H1 (cell line): ENCODE measurements around the gene IQSEC3.

Experiments used
- CREB1 ChIP-seq: IDR thresholded peaks from 2 replicates; pipeline ENCODE4 v1.6.1; 2012; ENCODE audit warnings: inconsistent platforms
- CTCF ChIP-seq, 3 experiments: IDR thresholded peaks; 1 replicate in 2 of 3; 2 replicates in 1 of 3; pipeline versions ENCODE4 v1.5.1 to v1.6.1; 2011; ENCODE audit warnings: low read length in 3 of 3, mild to moderate bottlenecking in 3 of 3, inconsistent platforms in 2 of 3, low read depth in 1 of 3, moderate library complexity in 1 of 3; ENCODE audit not compliant: insufficient read depth in 1 of 3; ENCODE audit errors: control extremely low read depth in 1 of 3
- E2F6 ChIP-seq: IDR thresholded peaks from 2 replicates; pipeline ENCODE4 v1.6.1; 2012; ENCODE audit warnings: inconsistent platforms
- EGR1 ChIP-seq: IDR thresholded peaks from 2 replicates; pipeline ENCODE4 v1.6.1; 2011; ENCODE audit warnings: low read depth, low read length, borderline replicate concordance
- EZH2 ChIP-seq: fragments of 200-600 bp; sonication (generic); IDR thresholded peaks from 2 replicates; pipeline ENCODE4 v1.7.1; 2012; ENCODE audit warnings: low read depth, mild to moderate bottlenecking, moderate library complexity, low read length, inconsistent platforms; ENCODE audit not compliant: severe bottlenecking
- FOSL1 ChIP-seq: IDR thresholded peaks from 2 replicates; pipeline ENCODE4 v1.6.1; 2011; ENCODE audit warnings: mild to moderate bottlenecking, low read depth, low read length, moderate library complexity; ENCODE audit not compliant: insufficient read depth
- NRF1 ChIP-seq: IDR thresholded peaks from 2 replicates; pipeline ENCODE4 v1.6.1; 2011; ENCODE audit warnings: mild to moderate bottlenecking, low read depth, low read length, improper control_type of control experiment
- POLR2A ChIP-seq, 2 experiments: IDR thresholded peaks; 1 replicate in 1 of 2; 2 replicates in 1 of 2; pipeline ENCODE4 v1.6.1; 2011; ENCODE audit warnings: low read depth in 2 of 2, low read length in 2 of 2, mild to moderate bottlenecking in 2 of 2; ENCODE audit errors: control extremely low read depth in 1 of 2
- SIN3A ChIP-seq, 2 experiments: IDR thresholded peaks in 1 of 2; conservative IDR thresholded peaks in 1 of 2; 2 replicates each; pipeline ENCODE4 v1.6.1; 2011 to 2012; ENCODE audit warnings: low read length in 2 of 2, improper control_type of control experiment in 1 of 2, low read depth in 1 of 2, mild to moderate bottlenecking in 1 of 2
- SP1 ChIP-seq: IDR thresholded peaks from 2 replicates; pipeline ENCODE4 v1.6.1; 2011; ENCODE audit warnings: low read depth, low read length
- SP2 ChIP-seq: IDR thresholded peaks from 2 replicates; pipeline ENCODE4 v1.6.1; 2012; ENCODE audit warnings: mild to moderate bottlenecking, low read length, inconsistent platforms
- SP4 ChIP-seq: IDR thresholded peaks from 2 replicates; pipeline ENCODE4 v1.6.1; 2012; ENCODE audit warnings: low read length, inconsistent platforms
- TEAD4 ChIP-seq: IDR thresholded peaks from 2 replicates; pipeline ENCODE4 v1.6.1; 2012; ENCODE audit warnings: low read depth, low read length, inconsistent platforms, mixed read lengths
- ZNF274 ChIP-seq: IDR thresholded peaks from 2 replicates; pipeline ENCODE4 v1.7.0; 2012; ENCODE audit warnings: low read length, borderline replicate concordance; ENCODE audit errors: extremely low read depth

DNA sequence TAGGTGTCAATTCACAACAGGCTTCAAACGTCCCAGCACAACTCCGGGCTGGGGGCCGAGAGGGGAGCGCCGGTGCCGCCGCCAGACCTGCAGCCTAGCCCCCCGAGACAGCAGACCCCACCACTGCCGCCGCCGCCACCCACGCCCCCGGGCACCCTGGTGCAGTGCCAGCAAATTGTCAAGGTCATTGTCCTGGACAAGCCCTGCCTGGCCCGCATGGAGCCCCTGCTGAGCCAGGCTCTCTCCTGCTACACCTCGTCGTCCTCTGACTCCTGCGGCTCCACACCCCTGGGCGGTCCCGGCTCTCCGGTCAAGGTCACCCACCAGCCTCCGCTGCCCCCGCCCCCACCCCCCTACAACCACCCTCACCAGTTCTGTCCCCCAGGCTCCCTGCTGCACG is 108.0 kb downstream of the IQSEC3 start:
- no peak for TF ChIP-seq EZH2
- TF ChIP-seq SIN3A (conservative IDR thresholded peaks at IDR 0.05 in 1 of 2, IDR thresholded peaks at IDR 0.05 in 1 of 2; ENCODE audit: low read depth in 1 of 2, low read length in 2 of 2), result no peak
- TF ChIP-seq EGR1, result no peak
- TF ChIP-seq CTCF (IDR thresholded peaks at IDR 0.05; ENCODE audit: control extremely low read depth in 1 of 3, insufficient read depth in 1 of 3, low read depth in 1 of 3, low read length in 3 of 3), result no peak
- no peak for TF ChIP-seq TEAD4
- TF ChIP-seq SP4, result no peak
- no peak for TF ChIP-seq E2F6
- TF ChIP-seq FOSL1, result no peak
- no peak for TF ChIP-seq CREB1
- TF ChIP-seq POLR2A (IDR thresholded peaks at IDR 0.05; ENCODE audit: control extremely low read depth in 1 of 2, low read depth in 2 of 2, low read length in 2 of 2), result no peak
- TF ChIP-seq SP1, result no peak
- TF ChIP-seq ZNF274, result no peak
- no peak for TF ChIP-seq NRF1
- TF ChIP-seq SP2, result no peak
